HG02870 (cell line): Measurements from ENCODE around the gene HIPK1.
"Not testable (repeated sequence)": the region's sequence is repeated elsewhere in the genome, so short reads cannot be mapped to it uniquely, and the experiment has no call there.

ENCODE experiments used
- ATAC-seq: cut with Tn5 transposase; IDR thresholded peaks from one replicate; pipeline ENCODE4 v1.9.1; 2021; ENCODE audit warnings: mild to moderate bottlenecking, moderate library complexity; ENCODE audit not compliant: unreplicated experiment

The HIPK1 gene

GRCh38 chr1:113980110-113980509 lies 51.0 kb downstream of the HIPK1 start:
- ATAC-seq = no peak

- ATAC-seq = no peak
Observed at GRCh38 chr1:113981962-113982931, 53.1 kb downstream of the HIPK1 start.

- ATAC-seq = no peak
Observed at GRCh38 chr1:113982949-113983348, 53.8 kb downstream of the HIPK1 start.

GRCh38 chr1:113983391-113983790 lies 54.3 kb downstream of the HIPK1 start:
- ATAC-seq = no peak

GRCh38 chr1:113983826-113984225 lies 54.7 kb downstream of the HIPK1 start:
- no peak for ATAC-seq

- ATAC-seq = no peak
Observed at GRCh38 chr1:113984710-113985109, 55.6 kb downstream of the HIPK1 start.

GRCh38 chr1:113986802-113987201 lies 57.7 kb downstream of the HIPK1 start:
- ATAC-seq = no peak

- ATAC-seq = no peak
Observed at GRCh38 chr1:113987259-113987658, 58.1 kb downstream of the HIPK1 start.

- ATAC-seq = no peak
Observed at GRCh38 chr1:113990530-113990929, 61.4 kb downstream of the HIPK1 start.

- ATAC-seq = no peak
Observed at GRCh38 chr1:113990961-113991360, 61.8 kb downstream of the HIPK1 start.

GRCh38 chr1:113991467-113991997 lies 62.4 kb downstream of the HIPK1 start:
- no peak for ATAC-seq

GRCh38 chr1:113993072-113993471 lies 63.9 kb downstream of the HIPK1 start:
- no peak for ATAC-seq

GRCh38 chr1:113993766-113994165 lies 64.6 kb downstream of the HIPK1 start:
- no peak for ATAC-seq

GRCh38 chr1:113995382-113995781 lies 66.3 kb downstream of the HIPK1 start:
- ATAC-seq = no peak

- no peak for ATAC-seq
Observed at GRCh38 chr1:113998361-113998760, 69.2 kb downstream of the HIPK1 start.

GRCh38 chr1:113999233-113999632 lies 70.1 kb downstream of the HIPK1 start:
- no peak for ATAC-seq

- no peak for ATAC-seq
Observed at GRCh38 chr1:113999799-114000198, 70.7 kb downstream of the HIPK1 start.

GRCh38 chr1:114000406-114000805 lies 71.3 kb downstream of the HIPK1 start:
- no peak for ATAC-seq

GRCh38 chr1:114002492-114003239 lies 73.5 kb downstream of the HIPK1 start:
- no peak for ATAC-seq

GRCh38 chr1:114003431-114003830 lies 74.3 kb downstream of the HIPK1 start:
- no peak for ATAC-seq

GRCh38 chr1:114006825-114007224 lies 77.7 kb downstream of the HIPK1 start:
- not testable (repeated sequence) for ATAC-seq
